NCI-H460 (cell line): ENCODE data around the gene KCNAB2. TPM values are rescaled to one million over a fixed set of nuclear protein-coding genes. Genes with fewer than 3 reads are reported as not detected.
A peak's percentile ranks its signal among the peaks of the same experiment; 100 is the strongest.

Experiments used
- DNase-seq: peaks from one replicate; pipeline ENCODE4 v3.0.0-alpha.2; 2016; ENCODE audit warnings: low read depth; ENCODE audit errors: extremely low read depth
- total RNA-seq: library from RNA; depleted of rRNA; stranded (reverse); fragments of >200 nt; shearing (Covaris generic); gene quantifications from 2 replicates; pipeline ENCODE4 v1.2.3, GENCODE V29; 2014

The KCNAB2 gene
- total RNA-seq, 1 experiment from 2014 or later: 20.1 TPM

DNA sequence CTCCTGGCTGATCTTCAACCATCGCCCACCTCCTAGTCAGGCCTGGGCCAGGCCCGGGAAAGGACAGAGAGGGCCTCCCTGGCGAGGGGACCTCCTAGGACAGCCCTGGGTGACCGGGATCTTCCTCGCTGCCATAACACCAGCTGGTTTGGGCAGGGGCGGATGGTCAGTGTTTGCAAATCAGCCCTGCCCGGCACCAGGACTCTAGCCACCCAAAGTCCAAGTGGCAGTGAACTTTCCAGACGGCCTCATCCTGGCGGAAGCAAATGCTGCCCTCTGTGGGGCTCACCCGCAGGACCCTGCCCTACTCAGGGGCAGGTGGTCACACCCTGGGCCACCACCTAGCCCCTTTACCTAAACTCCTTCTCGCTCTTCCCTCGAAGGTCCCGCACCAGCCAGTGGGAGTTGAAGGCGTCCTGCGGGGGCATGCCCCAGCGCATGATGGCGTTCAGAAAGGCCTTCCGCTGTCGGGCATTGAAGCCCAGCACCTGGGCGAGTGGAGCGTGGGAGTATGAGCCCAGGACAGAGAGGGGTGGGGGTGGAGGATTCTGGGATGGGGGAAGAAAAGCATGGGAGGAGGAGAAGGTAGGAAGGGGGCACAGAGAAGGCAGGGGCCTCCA, 79.2 kb downstream of the KCNAB2 start:
- DNase-seq: no peak

DNA sequence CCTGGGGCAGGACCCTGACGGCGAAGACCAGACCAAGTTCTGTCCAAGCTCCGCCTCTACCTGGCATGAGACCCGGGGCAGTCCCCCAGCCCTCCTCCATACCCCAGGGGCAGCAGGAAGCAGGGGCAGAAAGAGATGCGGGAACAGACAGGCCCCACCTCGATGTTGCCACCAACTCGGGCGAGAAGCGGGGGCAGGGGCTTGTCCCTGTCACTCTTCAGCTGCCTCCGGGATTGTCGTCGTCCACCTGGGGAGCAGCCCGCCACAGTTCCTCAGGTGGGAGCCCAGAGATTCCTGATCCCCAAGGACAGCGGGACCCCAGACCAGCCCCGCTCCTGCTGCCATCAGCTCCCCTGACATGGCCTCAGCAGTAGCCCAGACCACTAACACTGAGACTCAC, 79.7 kb downstream of the KCNAB2 start:
- no peak for DNase-seq

DNA sequence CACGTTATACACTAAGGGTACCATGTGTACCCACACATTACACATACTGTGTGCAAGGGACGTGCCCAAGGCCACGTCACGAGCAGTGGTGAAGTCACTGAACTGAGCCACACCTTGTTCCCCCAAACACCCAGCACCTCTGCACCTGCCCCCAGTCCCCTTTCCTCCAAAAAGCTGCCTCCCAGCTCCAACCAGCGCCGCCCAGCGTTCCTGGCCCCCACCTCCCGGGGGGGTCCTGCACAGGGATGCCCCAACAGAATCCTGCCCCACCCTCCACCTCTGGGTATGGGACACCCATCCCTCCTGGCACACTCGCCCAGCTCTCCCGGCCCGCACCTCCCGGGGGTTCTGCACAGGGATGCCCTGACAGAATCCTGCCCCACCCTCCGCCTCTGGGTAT, 80.3 kb downstream of the KCNAB2 start:
- DNase-seq: no peak

GRCh38 chr1:6126521-6127067, 80.9 kb downstream of the KCNAB2 start:
- DNase-seq: no peak

DNA sequence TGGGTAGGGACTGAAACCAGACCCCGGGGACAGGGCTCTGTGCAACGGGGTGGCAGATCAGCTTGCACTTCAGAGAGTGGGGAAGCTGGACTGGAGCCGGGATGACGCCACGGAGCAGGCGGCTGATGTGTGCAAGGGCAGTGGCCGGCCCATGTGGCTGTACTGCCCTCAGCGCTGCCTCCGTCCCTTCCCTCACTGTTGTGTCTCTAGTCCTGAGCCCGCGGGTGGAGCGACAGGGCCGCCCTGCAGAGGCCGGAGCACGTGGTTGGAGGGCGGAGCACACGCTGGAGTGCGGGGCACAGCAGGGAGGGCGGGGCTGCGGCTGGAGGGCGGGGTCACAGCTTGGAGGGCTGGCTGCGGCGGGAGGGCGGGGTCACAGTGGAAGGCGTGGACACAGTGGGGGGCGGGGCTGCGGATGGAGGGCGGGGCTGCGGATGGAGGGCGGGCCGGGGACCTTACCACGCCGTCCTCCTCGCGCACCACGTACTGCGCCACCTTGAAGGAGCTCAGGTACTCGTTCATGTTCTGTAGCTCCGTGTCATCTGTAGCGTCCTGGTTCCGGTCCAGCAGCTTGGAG, 82.0 kb downstream of the KCNAB2 start:
- peak; percentile 82 for DNase-seq

GRCh38 chr1:6128276-6129081, 82.8 kb downstream of the KCNAB2 start:
- DNase-seq: no peak

DNA sequence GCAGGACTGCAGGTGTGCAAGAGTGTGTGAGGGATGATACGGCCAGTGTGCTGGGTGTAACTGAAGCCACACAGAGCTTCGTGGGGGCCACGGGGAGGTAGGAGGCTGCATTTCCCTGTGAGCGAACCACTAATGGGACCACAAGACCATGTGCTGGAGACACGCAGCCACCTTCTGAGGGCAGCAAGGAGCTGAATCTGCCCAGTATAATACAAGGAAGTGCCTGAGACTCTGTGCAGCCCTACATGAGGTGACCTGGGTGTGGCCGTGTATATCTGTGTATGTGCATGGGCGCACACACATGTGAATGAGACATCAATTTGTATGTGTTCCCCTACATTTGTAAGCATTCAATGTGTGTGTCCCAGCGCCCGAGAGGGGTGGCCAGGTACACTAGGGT, 83.6 kb downstream of the KCNAB2 start:
- DNase-seq: no peak

GRCh38 chr1:6130036-6130435, 84.3 kb downstream of the KCNAB2 start:
- DNase-seq: no peak

DNA sequence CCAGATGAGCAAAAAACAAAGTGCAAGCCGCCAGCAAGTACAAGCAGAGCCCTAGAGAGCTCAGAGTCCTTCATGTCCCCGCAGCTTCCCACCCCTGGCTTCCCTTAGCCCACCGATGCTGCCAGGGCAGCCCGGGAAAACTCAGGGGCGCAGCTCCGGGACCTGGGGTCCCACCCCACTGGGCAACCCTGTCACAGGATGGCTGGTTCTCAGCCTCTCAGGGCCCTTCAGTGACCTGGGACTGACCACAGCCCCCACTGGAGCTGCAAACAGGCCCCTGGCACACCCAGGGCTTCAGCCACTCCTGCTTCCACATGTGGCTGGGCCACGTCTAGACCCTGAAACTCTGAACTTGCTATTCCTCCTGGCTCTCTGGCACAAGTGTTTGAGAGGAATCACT, 84.9 kb downstream of the KCNAB2 start:
- DNase-seq: no peak

GRCh38 chr1:6131561-6131960, 85.9 kb downstream of the KCNAB2 start:
- DNase-seq: no peak

DNA sequence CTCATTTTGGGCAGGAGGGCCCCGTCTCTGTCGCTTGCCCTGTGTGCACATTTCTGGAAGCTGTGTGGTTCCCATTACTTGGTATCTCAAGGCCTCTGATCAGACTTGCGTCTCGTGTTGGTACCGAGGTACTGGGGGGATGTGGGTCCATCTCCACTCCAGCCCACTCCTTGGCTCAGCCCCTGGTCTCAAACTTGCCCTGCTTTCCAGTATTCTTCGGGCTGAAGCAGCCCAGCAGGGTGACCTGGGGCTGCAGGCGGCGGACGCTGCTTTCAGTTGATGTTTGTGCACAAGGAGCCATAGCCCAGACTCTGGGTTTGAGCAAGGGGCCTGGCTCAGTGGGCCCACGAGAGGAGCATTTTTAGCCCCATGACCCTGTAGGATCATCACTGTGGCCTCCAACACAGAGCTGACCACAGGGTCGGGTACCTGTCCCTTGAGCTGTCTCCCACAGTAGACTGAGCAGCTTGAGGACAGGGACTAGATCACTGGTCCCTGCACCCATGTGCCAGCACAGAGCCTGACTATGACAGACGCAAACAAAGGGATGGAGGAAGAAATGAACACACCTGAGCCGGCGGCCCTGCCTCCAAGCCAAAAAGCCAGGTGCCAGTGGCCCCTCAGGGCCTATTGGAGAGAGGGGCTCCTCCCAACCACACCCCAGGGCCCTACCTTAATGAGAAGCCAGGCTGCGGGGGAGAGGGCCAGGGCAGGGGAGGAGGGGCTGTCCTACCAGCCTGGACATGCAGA, 87.6 kb downstream of the KCNAB2 start:
- no peak for DNase-seq

DNA sequence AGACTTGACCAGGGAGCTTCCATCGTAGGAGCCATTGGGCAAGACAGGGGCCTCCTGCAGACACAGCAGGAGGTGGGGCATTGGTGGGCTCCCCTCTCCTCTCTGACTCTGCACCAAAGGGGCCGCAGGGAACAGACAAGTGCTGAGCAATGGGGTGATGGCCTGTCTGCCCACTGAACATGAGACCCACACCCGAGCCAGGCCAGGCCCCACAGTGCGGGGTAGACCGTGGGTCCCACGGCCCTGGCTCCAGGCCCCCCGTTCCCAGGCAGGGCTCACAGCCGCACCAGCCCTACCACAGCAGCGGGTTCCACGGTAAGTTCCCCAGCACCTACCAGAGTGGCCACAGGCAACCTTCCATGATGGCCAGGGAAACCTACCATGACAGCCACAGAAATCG, 88.5 kb downstream of the KCNAB2 start:
- no peak for DNase-seq

- no peak for DNase-seq
Measured at GRCh38 chr1:6134741-6135510, 89.2 kb downstream of the KCNAB2 start.

GRCh38 chr1:6136516-6137220, 91.0 kb downstream of the KCNAB2 start:
- DNase-seq: no peak

- DNase-seq: no peak
Measured at GRCh38 chr1:6137758-6138157, 92.1 kb downstream of the KCNAB2 start.

- no peak for DNase-seq
Measured at GRCh38 chr1:6140413-6140812, 94.7 kb downstream of the KCNAB2 start.

DNA sequence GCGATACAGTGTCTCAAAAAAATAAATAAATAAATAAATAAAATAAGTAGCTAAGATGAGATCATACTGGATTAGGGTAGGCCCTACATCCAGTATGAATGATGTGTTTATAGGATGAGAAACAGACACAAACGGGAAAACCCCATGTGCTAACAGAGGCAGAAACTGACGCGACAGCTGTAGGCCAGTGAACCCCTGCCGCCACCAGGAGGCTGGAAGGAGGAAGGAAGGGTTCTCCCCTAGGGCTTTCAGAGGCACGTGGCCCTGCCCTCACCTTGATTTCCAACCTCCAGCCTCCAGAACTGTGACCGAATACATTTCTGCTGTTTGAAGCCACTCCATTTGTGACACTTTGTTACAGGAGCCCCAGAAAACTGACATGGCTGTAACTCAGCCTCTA, 95.9 kb downstream of the KCNAB2 start:
- no peak for DNase-seq

GRCh38 chr1:6142036-6142621, 96.4 kb downstream of the KCNAB2 start:
- DNase-seq: no peak

GRCh38 chr1:6142734-6143133, 97.0 kb downstream of the KCNAB2 start:
- no peak for DNase-seq
